Measurements from ENCODE around the gene ANKRD36C. TPM values are rescaled to one million over a fixed set of nuclear protein-coding genes. Genes with fewer than 3 reads are reported as not detected.
"Not testable (repeated sequence)": the region's sequence is repeated elsewhere in the genome, so short reads cannot be mapped to it uniquely, and the experiment has no call there.

ANKRD36C gene
- total and polyA plus RNA-seq, 4 donors: 0.27 to 13.4 (median 9.3) TPM

DNA sequence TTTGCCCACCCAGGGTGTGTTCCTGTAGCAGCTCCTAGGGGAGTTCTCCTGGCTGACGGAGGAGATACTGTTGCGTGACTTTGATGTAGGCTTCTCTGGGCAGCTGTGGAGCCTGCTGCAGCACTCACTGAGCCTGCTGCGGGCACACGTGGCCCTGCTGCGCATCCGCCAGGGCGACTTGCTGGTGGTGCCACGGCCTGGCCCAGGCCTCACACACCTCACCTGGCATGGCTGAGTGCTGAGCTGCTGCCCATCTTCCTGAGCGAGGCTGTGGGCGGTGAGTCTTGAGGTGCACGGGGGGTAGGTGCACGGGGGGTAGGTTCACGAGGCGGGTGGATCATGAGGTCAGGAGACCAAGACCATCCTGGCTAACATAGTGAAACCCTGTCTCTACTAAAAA is 191.7 kb downstream of the ANKRD36C start (continued):
- TF ChIP-seq, protein P1, sequence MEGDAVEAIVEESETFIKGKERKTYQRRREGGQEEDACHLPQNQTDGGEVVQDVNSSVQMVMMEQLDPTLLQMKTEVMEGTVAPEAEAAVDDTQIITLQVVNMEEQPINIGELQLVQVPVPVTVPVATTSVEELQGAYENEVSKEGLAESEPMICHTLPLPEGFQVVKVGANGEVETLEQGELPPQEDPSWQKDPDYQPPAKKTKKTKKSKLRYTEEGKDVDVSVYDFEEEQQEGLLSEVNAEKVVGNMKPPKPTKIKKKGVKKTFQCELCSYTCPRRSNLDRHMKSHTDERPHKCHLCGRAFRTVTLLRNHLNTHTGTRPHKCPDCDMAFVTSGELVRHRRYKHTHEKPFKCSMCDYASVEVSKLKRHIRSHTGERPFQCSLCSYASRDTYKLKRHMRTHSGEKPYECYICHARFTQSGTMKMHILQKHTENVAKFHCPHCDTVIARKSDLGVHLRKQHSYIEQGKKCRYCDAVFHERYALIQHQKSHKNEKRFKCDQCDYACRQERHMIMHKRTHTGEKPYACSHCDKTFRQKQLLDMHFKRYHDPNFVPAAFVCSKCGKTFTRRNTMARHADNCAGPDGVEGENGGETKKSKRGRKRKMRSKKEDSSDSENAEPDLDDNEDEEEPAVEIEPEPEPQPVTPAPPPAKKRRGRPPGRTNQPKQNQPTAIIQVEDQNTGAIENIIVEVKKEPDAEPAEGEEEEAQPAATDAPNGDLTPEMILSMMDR (IDR thresholded peaks at IDR 0.05; ENCODE audit: low read depth, low read length, missing input control): no peak
- TF ChIP-seq RAD21 (IDR thresholded peaks at IDR 0.05): no peak
- no peak for TF ChIP-seq RXRA (IDR thresholded peaks at IDR 0.05)

DNA sequence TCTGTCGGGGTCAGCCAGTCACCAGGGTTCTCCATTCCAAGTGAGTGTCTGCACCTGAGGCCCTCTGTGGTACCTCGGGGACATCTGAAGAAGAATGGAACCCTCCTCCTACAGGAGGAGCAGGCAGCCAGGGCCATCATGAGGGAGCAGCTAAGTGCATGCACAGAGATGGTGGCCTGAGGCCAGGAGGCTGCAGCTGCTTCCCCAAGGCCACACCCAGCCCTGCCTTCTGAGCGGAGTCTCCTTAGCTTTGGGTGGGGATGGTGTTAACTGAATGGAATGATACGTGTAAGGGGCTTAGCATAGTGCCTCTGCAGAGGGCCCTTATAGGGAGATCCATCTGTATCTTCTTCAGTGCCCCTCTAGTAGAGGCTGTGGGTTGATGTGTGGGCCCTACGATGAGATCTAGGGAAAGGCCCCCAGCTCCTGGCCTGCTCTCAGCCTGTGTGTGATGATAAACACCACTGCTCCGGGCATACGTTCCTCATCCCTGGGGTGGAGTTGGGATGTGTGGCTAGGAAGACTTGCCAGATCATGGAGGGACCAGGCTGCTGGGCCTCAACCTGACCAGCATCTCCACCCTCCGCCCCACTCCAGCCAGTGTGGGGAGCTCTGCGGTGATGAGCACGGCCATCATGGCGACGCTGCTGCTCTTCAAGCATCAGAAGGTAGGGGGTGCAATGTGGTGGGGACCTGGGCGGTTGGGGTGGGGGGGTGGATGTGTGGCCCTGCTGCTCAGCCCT is 192.3 kb downstream of the ANKRD36C start:
- not testable (repeated sequence) for H3K9me3 ChIP-seq (ENCODE audit: control insufficient read depth in 4 of 4, low read length in 3 of 4); DNase-seq (ENCODE audit: low spot score); H3K27ac ChIP-seq (ENCODE audit: low read depth in 1 of 2, low read length in 2 of 2); H3K4me3 ChIP-seq (ENCODE audit: low read depth in 1 of 3, low read length in 3 of 3); H3K9ac ChIP-seq (ENCODE audit: low read depth in 1 of 2, low read length in 2 of 2); H3K4me1 ChIP-seq (ENCODE audit: control insufficient read depth in 4 of 4, insufficient read depth in 4 of 4, low read length in 3 of 4); H3K27me3 ChIP-seq (ENCODE audit: control insufficient read depth in 4 of 4, insufficient read depth in 4 of 4, low read length in 3 of 4); H3K36me3 ChIP-seq (ENCODE audit: control insufficient read depth in 4 of 4, insufficient read depth in 3 of 4, low read depth in 1 of 4, low read length in 3 of 4)
- WGBS: 93% methylated on average over 13 of the region's 13 CpGs

DNA sequence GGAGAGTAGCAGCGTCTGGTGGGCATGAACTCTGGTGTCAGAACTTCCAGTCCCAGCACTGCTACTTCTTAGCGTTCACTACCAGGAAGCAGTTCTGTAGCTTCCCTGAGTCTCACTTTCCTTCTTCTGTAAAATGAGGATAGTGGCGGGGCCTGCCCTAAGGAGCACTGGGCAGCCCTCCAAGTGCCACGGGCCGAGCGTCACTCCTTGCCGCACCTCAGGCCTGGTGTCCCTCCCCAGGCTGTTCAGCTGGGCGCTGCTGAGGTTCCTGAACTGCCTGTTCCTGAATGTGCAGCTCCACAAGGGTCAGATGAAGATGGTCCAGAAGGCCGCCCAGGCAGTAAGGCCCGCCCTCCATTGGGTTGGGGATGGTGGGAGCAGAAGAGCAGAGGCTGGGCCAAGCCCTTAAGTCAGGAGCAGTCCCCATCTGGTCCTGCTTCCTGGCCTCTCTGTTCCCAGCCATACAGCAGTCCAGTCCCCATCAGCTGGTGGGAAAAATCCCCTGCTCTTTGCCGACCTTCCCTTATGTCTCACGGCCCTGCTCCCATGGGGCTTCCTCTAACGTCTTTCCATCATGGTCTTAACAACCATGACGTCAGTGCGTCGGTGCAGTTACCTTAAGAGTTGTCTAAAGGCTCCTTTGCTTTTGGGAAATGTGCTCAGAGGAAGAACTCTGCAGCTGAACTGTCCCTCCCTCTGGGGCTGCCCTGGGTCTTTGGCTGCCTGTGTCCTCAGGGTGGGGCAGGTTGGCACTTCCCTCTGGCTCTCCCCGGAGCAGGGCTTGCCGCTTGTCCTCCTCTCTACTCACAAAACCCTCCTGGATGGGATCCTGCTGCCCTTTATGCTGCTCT is 195.2 kb downstream of the ANKRD36C start:
- not testable (repeated sequence) for DNase-seq (ENCODE audit: low spot score); H3K4me1 ChIP-seq (ENCODE audit: control insufficient read depth in 4 of 4, insufficient read depth in 4 of 4, low read length in 3 of 4); H3K4me3 ChIP-seq (ENCODE audit: low read depth in 1 of 3, low read length in 3 of 3); H3K27me3 ChIP-seq (ENCODE audit: control insufficient read depth in 4 of 4, insufficient read depth in 4 of 4, low read length in 3 of 4); H3K9me3 ChIP-seq (ENCODE audit: control insufficient read depth in 4 of 4, low read length in 3 of 4); H3K9ac ChIP-seq (ENCODE audit: low read depth in 1 of 2, low read length in 2 of 2); H3K36me3 ChIP-seq (ENCODE audit: control insufficient read depth in 4 of 4, insufficient read depth in 3 of 4, low read depth in 1 of 4, low read length in 3 of 4); H3K27ac ChIP-seq (ENCODE audit: low read depth in 1 of 2, low read length in 2 of 2)
- WGBS: no CpG with 5 or more reads among the region's 18 CpGs

DNA sequence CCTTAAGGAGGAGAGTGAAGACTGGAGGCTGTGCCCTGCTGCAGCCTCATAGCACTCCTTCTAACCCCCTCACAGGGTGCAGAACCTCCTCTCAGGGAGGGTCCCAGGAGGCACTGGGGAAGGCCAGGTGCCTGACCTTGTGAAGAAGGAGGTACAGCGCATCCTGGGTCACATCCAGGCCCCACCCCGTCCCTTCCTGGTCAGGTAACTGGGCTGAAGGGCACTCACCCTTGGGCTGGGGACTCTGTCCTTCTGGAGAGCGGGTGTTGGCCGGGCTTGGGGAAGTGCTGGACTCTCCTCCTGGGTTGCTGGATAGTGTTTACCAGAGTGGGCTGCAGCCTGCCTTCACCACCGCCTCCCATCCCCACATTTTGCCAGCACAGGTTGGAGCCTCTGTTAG is 197.7 kb downstream of the ANKRD36C start:
- not testable (repeated sequence) for H3K36me3 ChIP-seq (ENCODE audit: control insufficient read depth in 4 of 4, insufficient read depth in 3 of 4, low read depth in 1 of 4, low read length in 3 of 4); H3K9me3 ChIP-seq (ENCODE audit: control insufficient read depth in 4 of 4, low read length in 3 of 4); H3K4me1 ChIP-seq (ENCODE audit: control insufficient read depth in 4 of 4, insufficient read depth in 4 of 4, low read length in 3 of 4); H3K9ac ChIP-seq (ENCODE audit: low read depth in 1 of 2, low read length in 2 of 2); H3K27me3 ChIP-seq (ENCODE audit: control insufficient read depth in 4 of 4, insufficient read depth in 4 of 4, low read length in 3 of 4); H3K27ac ChIP-seq (ENCODE audit: low read depth in 1 of 2, low read length in 2 of 2); DNase-seq (ENCODE audit: low spot score); H3K4me3 ChIP-seq (ENCODE audit: low read depth in 1 of 3, low read length in 3 of 3)
- WGBS: 89% methylated on average over 1 of the region's 5 CpGs

DNA sequence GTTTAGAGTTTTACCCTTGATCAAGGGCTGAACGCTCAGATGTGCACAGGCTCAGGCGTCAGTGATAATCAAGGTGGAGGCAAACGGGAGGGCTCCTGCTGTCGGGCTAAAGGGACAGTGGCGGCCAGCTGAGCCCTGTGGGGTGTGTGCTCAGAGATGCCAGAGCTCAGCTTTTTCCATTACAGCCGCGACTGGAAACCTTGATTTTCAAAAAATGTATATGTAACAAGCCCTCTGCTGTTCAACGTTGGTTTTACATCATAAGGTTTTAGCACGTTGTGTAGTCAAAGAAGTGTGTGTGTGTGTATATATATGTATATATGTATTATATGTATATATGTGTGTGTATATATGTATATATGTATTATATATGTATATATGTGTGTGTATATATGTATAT is 201.4 kb downstream of the ANKRD36C start:
- not testable (repeated sequence) for H3K4me1 ChIP-seq (ENCODE audit: control insufficient read depth in 4 of 4, insufficient read depth in 4 of 4, low read length in 3 of 4); H3K4me3 ChIP-seq (ENCODE audit: low read depth in 1 of 3, low read length in 3 of 3); DNase-seq (ENCODE audit: low spot score); H3K9ac ChIP-seq (ENCODE audit: low read depth in 1 of 2, low read length in 2 of 2); H3K9me3 ChIP-seq (ENCODE audit: control insufficient read depth in 4 of 4, low read length in 3 of 4); H3K36me3 ChIP-seq (ENCODE audit: control insufficient read depth in 4 of 4, insufficient read depth in 3 of 4, low read depth in 1 of 4, low read length in 3 of 4); H3K27ac ChIP-seq (ENCODE audit: low read depth in 1 of 2, low read length in 2 of 2); H3K27me3 ChIP-seq (ENCODE audit: control insufficient read depth in 4 of 4, insufficient read depth in 4 of 4, low read length in 3 of 4)
- WGBS: no CpG with 5 or more reads among the region's 9 CpGs

DNA sequence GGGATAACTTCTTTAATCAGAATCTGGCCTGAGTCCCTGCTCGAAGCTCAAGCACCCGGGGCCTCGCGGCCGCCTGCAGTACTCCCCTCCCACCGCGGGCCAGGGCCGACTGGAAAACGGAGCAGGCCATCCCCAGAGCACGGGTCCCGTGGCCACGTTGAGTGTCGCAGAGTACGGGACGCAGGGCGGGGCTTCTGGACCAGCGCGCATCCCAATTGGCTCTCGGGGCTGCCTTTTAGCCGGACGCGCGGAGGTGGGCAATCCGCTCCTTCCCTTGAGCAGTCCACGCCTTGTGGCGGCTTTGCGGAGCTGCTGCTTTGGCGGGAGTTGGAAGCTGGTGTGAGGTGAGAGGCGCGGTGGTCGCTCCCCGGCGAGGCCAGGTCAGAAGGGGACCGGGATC is 202.2 kb downstream of the ANKRD36C start:
- no CpG with 5 or more reads among the region's 34 CpGs for WGBS
- not testable (repeated sequence) for H3K36me3 ChIP-seq (ENCODE audit: control insufficient read depth in 4 of 4, insufficient read depth in 3 of 4, low read depth in 1 of 4, low read length in 3 of 4); H3K27me3 ChIP-seq (ENCODE audit: control insufficient read depth in 4 of 4, insufficient read depth in 4 of 4, low read length in 3 of 4); H3K4me1 ChIP-seq (ENCODE audit: control insufficient read depth in 4 of 4, insufficient read depth in 4 of 4, low read length in 3 of 4); DNase-seq (ENCODE audit: low spot score); H3K9me3 ChIP-seq (ENCODE audit: control insufficient read depth in 4 of 4, low read length in 3 of 4); H3K4me3 ChIP-seq (ENCODE audit: low read depth in 1 of 3, low read length in 3 of 3); H3K9ac ChIP-seq (ENCODE audit: low read depth in 1 of 2, low read length in 2 of 2); H3K27ac ChIP-seq (ENCODE audit: low read depth in 1 of 2, low read length in 2 of 2)

DNA sequence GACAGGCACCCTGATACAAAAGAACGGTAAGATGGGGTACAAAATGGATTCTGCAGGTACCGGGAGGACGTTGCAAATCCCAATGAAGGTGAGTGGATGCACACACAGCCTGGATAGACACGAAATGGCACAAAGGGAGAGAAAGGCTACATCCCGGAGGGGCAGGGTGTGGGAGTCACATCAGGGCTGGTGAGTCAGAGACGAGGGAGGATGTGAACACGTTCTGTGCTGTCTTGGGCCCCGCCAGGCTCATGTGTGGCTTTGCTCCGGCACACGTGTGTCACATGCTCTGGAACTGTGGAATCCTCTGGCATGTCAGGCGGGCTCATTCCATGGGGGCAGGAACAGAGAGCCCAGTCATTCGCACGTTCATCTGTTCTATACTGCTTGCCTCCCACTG is 203.0 kb downstream of the ANKRD36C start:
- H3K27ac ChIP-seq (ENCODE audit: low read depth in 1 of 2, low read length in 2 of 2); H3K4me1 ChIP-seq (ENCODE audit: control insufficient read depth in 4 of 4, insufficient read depth in 4 of 4, low read length in 3 of 4); H3K36me3 ChIP-seq (ENCODE audit: control insufficient read depth in 4 of 4, insufficient read depth in 3 of 4, low read depth in 1 of 4, low read length in 3 of 4); H3K9me3 ChIP-seq (ENCODE audit: control insufficient read depth in 4 of 4, low read length in 3 of 4); H3K27me3 ChIP-seq (ENCODE audit: control insufficient read depth in 4 of 4, insufficient read depth in 4 of 4, low read length in 3 of 4); H3K4me3 ChIP-seq (ENCODE audit: low read depth in 1 of 3, low read length in 3 of 3); H3K9ac ChIP-seq (ENCODE audit: low read depth in 1 of 2, low read length in 2 of 2); DNase-seq (ENCODE audit: low spot score): not testable (repeated sequence)
- no CpG with 5 or more reads among the region's 13 CpGs for WGBS
